Raji (cell line): ENCODE measurements around the gene AJM1.

Experiments
- POLR2A ChIP-seq: IDR thresholded peaks from 2 replicates; pipeline ENCODE4 v1.6.1; 2011; ENCODE audit warnings: low read depth, low read length, control low read depth; ENCODE audit not compliant: insufficient read depth

AJM1 gene

GRCh38 chr9:136835932-136836904 is 6.1 kb upstream of the AJM1 start:
- TF ChIP-seq POLR2A = no peak

- no peak for TF ChIP-seq POLR2A
Observed at GRCh38 chr9:136837146-136837855, 5.0 kb upstream of the AJM1 start.

- TF ChIP-seq POLR2A = no peak
Observed at GRCh38 chr9:136838314-136839228, 3.7 kb upstream of the AJM1 start.

GRCh38 chr9:136839229-136840139 is 2.8 kb upstream of the AJM1 start:
- TF ChIP-seq POLR2A = no peak

GRCh38 chr9:136840140-136840876 is 2.0 kb upstream of the AJM1 start:
- TF ChIP-seq POLR2A = no peak

GRCh38 chr9:136840877-136841645 is 1.2 kb upstream of the AJM1 start:
- 0 out of 2 replicates have a peak, but pooled peaks have one; percentile 25 for TF ChIP-seq POLR2A

- no peak for TF ChIP-seq POLR2A
Observed at GRCh38 chr9:136844761-136845464, 2.6 kb downstream of the AJM1 start.

GRCh38 chr9:136845465-136846260 is 3.4 kb downstream of the AJM1 start:
- TF ChIP-seq POLR2A = no peak; the same call in 1 of the 2 replicates

GRCh38 chr9:136846376-136847087 is 4.3 kb downstream of the AJM1 start:
- TF ChIP-seq POLR2A = no peak

GRCh38 chr9:136847088-136847825 is 5.0 kb downstream of the AJM1 start:
- TF ChIP-seq POLR2A = no peak

- peak; percentile 98 for TF ChIP-seq POLR2A
Observed at GRCh38 chr9:136847826-136848392, 5.6 kb downstream of the AJM1 start.
